Measurements from ENCODE around the gene DZIP1. TPM values are rescaled to one million over a fixed set of nuclear protein-coding genes. Genes with fewer than 3 reads are reported as not detected.
"Not testable (repeated sequence)": the region's sequence is repeated elsewhere in the genome, so short reads cannot be mapped to it uniquely, and the experiment has no call there.

DZIP1 gene
- total RNA-seq, 2 donors from 2014 or later = 1.4 to 5.5 TPM

- ATAC-seq (no peak), DNase-seq (no peak)
- intact Hi-C loops (cut with DNase I, micrococcal nuclease) = no loop called here
Observed at GRCh38 chr13:95614641-95615245, 29.8 kb downstream of the DZIP1 start.

DNA sequence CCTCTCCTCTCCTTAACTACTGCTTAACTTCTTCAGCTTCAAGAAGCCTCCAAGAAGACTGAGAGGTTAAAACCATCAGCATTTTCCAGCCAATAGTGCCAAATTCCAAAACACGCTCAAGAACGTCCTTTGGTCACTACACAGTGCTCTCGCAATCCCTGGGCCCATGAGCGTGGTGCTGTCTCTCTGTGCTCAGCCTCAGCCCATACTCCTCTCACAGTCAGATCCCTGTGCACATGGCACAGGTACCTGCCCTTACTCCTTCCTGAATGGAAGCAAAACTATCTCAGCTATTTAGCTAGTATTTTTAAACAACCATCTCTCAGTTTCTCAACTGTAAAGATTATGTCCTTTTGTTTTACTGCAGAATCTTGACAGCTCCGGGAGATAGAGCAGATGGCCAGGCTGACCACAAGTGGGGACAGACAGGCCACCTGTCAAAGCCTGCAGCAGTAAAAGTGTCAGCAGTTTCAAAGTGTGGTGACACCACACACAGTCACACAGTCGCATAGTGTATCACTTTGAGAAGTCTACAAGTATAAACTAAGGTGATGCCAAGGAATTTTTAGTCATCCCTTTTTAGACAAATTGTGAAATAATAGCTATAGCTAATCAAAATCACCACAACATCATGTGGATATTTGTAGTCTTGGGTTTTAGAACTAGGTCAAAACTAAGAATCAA is 35.7 kb downstream of the DZIP1 start:
- no peak for ATAC-seq
- DNase-seq = no peak
- intact Hi-C loops (cut with DNase I, micrococcal nuclease) = no loop called here

DNA sequence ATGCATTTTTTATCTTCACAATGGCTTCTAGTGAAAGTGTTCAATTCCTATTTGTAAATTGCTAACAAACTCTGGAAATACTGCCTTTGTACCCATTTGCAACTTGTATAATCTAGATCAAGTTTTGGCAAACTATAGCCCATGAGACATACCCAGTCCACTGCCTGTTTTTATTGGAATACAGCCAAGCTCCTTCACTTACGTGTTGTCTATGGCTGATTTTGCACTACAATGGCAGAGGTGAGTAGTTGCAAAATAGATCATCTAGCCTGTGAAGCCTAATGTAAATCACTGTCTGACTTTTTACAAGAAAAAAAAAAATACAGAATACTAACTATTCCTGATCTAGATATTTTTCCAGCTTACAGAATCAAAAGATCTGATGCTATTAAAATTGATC is 37.1 kb downstream of the DZIP1 start:
- no peak for ATAC-seq
- intact Hi-C loops (cut with DNase I, micrococcal nuclease) = no loop called here

DNA sequence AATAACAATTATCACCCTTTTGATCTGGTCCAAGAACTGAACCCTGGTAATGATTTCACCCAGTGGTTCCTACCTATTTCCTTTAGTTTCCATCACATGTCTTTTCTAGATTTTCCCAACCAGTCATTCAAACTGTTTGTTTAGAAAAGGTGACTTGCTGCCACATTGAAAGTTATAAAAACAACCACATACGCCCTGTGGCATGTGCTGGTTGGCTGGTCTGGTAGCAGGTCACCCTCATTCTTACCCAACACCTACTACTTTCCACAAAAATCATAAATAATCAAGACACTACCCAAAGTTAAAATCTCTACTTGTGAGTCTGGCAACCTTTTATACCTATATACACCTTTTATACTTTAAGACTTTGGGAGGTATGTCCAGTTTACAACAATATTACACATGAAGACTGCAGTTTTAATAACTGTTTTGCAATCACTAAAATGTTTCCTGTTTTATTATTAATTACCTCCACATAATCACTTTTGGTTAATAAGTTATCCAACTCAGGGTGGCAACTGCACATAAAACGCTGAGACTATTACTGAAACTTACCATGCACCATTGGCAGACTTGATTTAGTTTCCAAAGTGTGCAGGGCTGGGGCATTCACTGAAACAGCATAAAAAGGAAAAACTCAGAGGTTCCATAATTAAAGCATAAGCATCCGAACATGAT is 38.9 kb downstream of the DZIP1 start:
- intact Hi-C loops (cut with DNase I, micrococcal nuclease) = no loop called here
- DNase-seq = no peak

More for the DNA sequence above, 37.1 kb downstream of the DZIP1 start:
- no peak for DNase-seq

DNA sequence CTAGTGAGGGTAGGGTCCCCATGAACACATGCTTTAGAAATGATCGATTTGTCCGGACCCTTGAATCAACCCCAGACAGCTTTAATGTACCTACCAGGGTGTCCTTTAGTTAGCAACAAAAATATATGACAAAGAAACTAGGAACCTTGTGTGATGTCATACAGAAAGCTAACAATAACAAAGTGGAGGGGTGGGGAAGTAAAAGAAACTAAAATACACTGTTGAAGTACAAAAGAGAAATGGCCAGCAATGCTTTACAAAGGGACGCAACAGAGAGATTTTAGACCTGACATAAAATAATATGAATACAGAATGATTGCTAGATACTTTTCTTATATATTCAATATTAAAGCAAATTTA is 40.0 kb downstream of the DZIP1 start:
- DNase-seq (no peak), ATAC-seq (no peak)
- intact Hi-C loops (cut with DNase I, micrococcal nuclease) = no loop called here

More for the DNA sequence above, 38.9 kb downstream of the DZIP1 start:
- ATAC-seq = no peak

DNA sequence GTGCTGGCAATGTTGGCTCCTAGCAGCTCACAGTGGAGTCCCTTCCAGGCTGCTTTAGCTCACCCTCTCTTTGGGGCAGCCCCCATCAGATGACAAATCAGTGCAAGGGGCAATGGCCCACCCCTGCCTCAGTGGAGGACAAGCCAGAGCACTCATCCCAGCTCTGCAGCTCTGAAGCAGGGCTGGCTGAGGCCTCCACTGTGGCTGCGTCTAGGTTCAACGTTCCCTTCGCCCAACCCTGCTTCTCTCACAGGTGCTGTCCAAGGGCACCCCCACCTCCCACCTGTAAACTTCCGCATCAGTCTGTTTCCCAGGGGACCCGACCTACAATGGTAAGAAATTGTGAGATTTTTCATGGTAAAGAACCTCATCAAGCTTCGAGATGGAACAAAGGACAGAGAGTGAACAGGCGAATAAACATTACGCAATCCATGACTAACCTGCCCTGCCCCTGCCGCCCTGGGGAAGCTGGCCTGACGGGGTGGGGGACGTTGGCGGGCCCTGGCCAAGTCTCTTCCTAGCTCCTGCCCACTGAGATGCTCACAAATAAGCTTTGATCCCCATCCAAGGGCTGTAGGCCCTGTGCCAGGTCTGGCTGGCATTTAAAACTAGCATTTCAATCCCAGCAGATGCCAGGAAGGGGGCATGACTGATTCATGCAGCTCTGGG is 40.5 kb downstream of the DZIP1 start:
- intact Hi-C loops (cut with DNase I, micrococcal nuclease) = no loop called here
- ATAC-seq (peak; percentile 90), DNase-seq (peak; percentile 24 to 47)

GRCh38 chr13:95601906-95602305 is 42.6 kb downstream of the DZIP1 start:
- ATAC-seq (no peak), DNase-seq (no peak)
- intact Hi-C loops (cut with DNase I, micrococcal nuclease) = no loop called here

DNA sequence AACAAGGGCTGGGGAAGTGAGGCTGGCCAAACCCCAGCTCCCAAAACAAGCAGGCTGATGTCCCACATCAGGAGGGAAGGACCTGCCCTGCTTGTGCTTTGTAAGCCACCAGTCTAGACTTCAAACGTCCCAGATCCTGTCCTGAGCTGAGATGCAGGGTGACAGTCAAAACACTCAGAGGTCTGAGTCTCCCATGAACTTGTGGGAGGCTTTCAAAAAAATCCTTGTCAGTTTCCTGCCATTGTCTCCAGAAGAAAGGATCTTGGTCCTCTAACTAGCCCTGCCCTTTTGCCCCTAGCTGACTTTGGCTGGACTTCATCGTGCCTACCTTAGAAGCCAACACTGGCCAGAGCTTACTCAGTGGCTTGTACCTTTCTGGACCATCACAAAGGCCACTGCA is 43.3 kb downstream of the DZIP1 start:
- intact Hi-C loops (cut with DNase I, micrococcal nuclease) = no loop called here
- ATAC-seq = no peak
- no peak for DNase-seq

GRCh38 chr13:95596701-95597100 is 47.8 kb downstream of the DZIP1 start:
- intact Hi-C loops (cut with DNase I, micrococcal nuclease) = no loop called here
- DNase-seq (no peak), ATAC-seq (no peak)

DNA sequence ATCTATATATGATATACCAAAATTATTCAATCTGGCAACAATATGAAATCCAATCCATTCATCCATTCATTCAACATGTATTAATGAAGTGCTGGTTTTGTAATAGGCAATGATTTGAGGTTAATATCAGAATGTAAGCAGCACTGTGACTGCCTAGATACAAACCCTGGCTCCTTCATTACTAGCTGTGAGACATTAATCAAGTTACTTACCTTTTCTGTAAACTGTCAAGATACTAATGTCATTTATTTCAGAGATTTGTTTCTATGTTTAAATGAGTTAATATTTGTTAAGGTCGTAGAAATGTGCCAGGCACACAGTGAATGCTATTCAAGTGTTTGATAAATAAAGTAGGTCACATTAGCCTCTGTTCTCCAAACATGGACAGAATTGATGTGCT is 51.0 kb downstream of the DZIP1 start:
- intact Hi-C loops (cut with DNase I, micrococcal nuclease) = no loop called here
- no peak for ATAC-seq

DNA sequence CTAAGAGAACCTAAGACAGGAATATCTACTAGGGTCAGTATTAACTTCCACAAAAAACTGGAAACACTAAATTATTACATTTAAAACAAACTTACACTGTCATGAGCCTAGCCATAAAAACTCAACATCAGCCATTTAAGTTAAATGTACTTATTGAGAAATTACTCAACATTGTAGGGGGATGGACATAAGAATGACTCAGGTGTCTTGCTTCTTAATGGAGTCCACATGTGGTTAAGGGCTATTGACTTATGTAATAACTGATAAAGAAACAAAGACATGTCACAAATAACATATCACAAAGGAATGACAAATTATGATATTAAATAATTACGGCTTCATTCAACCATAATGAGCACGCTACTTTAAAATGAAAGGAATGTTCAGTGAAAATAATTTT is 55.8 kb downstream of the DZIP1 start:
- DNase-seq = no peak
- intact Hi-C loops (cut with DNase I, micrococcal nuclease) = no loop called here
- ATAC-seq = no peak

More for the DNA sequence above, 51.0 kb downstream of the DZIP1 start:
- DNase-seq = no peak

DNA sequence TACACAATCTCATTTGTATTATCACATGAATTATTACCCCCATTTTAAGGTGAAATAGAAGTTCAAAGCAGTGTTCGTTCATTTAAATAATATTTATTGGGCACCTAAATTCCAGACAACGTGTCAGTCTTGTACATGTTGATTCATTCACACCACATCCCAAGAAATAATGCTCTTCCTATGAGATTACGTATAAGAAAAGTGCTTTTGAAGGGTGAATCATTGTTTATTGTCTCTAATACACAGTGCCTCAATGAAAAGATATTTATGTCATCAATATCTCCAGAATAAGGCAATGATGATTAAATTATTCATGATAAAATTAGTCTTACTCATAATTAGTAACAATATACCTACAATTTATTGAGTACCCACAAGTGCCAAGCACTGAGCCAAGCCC is 56.4 kb downstream of the DZIP1 start:
- ATAC-seq (no peak), DNase-seq (no peak)
- intact Hi-C loops (cut with DNase I, micrococcal nuclease) = no loop called here

DNA sequence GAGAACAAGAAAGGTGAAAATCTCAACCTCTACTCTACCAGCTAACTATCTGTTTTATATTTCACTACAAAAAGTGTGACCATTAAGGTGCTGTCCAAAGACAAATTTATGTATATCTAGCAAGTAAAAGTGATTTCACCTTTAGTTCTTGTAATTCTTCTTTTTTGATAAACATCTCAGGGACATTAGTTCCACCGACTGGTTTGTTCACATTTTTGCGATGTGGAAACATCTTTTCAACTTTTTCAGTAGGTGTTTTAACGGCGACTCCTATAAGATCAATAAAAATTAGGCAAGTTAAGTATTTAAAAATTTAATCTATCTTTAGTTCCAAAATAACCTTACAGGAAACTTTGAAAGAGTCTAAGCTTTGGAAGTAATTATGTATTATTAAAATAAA is 58.6 kb downstream of the DZIP1 start:
- intact Hi-C loops (cut with DNase I, micrococcal nuclease) = no loop called here
- no peak for ATAC-seq
- no peak for DNase-seq

DNA sequence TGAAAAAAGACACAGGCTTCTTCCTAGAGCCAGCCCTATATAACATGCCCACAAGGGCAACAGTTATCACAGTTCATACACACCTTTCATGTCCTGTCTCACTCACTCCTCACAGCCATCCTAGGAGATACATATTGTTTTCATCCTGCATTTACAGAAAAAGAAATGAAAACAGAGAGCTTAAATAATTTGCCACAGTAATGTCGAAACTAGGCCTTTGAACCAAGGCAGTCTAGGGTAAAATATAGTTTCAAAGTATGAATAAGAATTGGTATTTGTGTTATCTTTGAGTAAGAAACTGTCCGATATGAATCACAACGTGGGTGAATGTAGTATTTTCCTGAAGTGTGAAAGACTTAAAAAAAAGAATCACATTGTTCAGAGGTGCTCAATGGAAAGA is 65.2 kb downstream of the DZIP1 start:
- no peak for DNase-seq
- intact Hi-C loops (cut with DNase I, micrococcal nuclease) = no loop called here
- ATAC-seq = no peak

DNA sequence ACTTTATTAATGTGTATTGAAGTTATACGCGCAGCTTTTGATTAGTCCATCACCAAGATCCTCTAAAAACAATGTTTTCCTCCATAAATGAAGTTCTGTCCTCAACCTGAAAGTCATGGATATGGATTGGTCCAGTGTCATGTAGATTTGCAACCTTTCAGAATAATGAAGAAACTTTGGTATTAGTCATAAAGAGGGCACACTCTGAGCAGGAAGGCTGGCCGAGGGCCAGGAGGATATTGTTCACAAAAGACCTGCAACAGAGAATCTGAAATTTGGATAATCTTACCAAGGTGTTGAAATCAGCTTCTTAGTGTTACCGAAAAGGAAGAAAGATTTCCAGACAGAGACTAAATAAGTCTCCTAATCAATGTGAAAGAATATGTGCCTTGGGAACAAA is 71.3 kb downstream of the DZIP1 start:
- intact Hi-C loops (cut with DNase I, micrococcal nuclease) = no loop called here
- DNase-seq = no peak
- no peak for ATAC-seq

DNA sequence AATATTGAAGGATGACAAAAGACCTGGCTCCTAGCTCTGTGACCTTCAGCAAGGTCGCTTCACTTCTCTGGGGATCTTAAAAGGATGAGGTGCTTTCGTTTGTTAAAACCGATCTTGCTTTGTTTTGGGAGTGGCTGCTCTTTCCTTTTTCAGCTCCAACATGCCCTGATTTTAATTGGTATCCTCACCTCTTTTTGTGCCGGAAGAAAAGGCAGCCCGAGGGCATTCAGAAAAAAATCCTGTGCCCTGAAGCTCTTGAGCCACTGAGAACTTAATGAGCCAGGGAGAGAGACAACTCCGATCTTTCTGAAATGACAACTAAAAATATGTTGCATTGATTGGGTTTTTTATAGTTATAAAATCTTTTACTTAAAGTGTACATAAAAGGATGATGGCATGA is 72.6 kb downstream of the DZIP1 start:
- ATAC-seq (no peak), DNase-seq (no peak)
- intact Hi-C loops (cut with DNase I, micrococcal nuclease) = no loop called here

- intact Hi-C loops (cut with DNase I, micrococcal nuclease) = no loop called here
- DNase-seq = no peak
- ATAC-seq = no peak
Observed at GRCh38 chr13:95570016-95570415, 74.5 kb downstream of the DZIP1 start.

DNA sequence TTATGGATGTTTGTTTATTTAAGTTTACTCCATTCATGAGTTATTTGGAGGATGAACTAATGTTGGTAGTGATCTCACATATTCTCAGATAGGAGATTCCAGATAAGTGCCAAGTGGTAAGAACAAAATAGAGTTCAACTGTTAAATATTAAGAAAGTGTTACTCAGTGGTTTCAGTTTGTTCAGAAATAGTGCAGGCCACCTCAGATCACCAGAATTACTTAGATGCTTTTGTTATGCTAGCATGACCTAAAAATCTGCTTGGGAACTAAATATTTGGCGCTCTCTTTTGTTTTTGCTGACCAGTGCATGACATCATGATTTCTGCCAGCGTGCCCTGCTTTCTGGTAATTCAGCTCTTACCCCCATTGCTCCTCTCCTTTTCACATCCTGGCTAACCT is 76.4 kb downstream of the DZIP1 start:
- ATAC-seq (no peak), DNase-seq (no peak)
- intact Hi-C loops (cut with DNase I, micrococcal nuclease) = no loop called here

DNA sequence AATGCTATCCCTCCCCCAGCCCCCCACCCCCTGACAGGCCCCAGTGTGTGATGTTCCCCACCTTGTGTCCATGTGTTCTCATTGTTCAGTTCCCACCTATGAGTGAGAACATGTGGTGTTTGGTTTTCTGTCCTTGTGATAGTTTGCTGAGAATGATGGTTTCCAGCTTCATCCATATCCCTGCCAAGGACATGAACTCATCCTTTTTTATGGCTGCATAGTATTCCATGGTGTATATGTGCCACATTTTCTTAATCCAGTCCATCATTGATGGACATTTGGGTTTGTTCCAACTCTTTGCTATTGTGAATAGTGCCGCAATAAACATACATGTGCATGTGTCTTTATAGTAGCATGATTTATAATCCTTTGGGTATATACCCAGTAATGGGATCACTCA is 78.7 kb downstream of the DZIP1 start:
- DNase-seq; intact Hi-C loops (cut with DNase I, micrococcal nuclease); ATAC-seq: not testable (repeated sequence)

GRCh38 chr13:95564733-95565291 is 79.7 kb downstream of the DZIP1 start:
- ATAC-seq (no peak), DNase-seq (no peak)
- intact Hi-C loops (cut with DNase I, micrococcal nuclease) = no loop called here
